Retinal pigment epithelial cell (primary cell): Measurements from ENCODE around the gene GTPBP3.

Experiments
- DNase-seq: peaks from one replicate; pipeline ENCODE4 v3.0.0-alpha.2; 2010; ENCODE audit warnings: low read depth
- H3K4me3 ChIP-seq: 2 replicates; pipeline ENCODE4 v1.5.1; 2011; ENCODE audit warnings: mild to moderate bottlenecking, low read length, control low read depth, moderate library complexity
- CTCF ChIP-seq: conservative IDR thresholded peaks from 2 replicates; pipeline ENCODE4 v1.5.1; 2011; ENCODE audit warnings: low read depth, low read length, control low read depth, inconsistent platforms

Gene GTPBP3

DNA sequence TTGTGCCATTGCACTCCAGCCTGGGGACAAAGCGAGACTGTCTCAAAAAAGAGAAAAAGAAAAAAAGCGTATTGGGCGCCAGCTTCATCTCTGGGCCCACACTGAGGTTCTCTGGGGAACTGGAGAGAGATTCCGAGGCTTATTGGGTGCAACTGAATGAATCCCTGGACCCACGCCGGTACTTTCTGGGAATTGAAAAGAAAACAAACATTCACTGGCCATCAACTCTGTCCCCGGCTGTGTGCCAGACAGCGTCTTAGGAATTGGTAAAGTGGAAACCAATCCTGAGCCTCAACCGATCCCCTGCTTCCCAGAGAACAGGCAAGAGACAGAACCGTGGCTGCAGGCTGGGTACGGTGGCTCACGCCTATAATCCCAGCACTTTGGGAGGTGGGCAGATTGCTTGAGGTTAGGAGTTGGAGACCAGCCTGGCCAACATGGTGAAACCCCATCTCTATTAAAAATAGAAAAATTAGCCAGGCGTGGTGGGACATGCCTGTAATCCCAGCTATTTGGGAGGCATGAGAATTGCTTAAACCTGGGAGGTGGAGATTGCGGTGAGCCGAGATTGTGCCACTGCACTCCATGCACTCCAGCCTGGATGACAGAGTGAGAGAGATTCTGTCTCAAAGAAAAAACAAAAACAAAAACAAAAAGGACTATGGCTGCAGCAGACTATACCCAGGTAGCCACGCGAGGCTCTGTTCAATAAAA is 11.3 kb upstream of the GTPBP3 start:
- no peak for TF ChIP-seq CTCF
- DNase-seq, result no peak
- H3K4me3 ChIP-seq, result no peak overlapping the region

GRCh38 chr19:17326595-17326966 is 10.8 kb upstream of the GTPBP3 start:
- no peak for TF ChIP-seq CTCF

GRCh38 chr19:17327068-17327653 is 10.2 kb upstream of the GTPBP3 start:
- H3K4me3 ChIP-seq, result no peak overlapping the region
- TF ChIP-seq CTCF, result no peak
- no peak for DNase-seq

More at GRCh38 chr19:17326595-17326966, 10.8 kb upstream of the GTPBP3 start:
- no peak for DNase-seq
- H3K4me3 ChIP-seq, result no peak overlapping the region

DNA sequence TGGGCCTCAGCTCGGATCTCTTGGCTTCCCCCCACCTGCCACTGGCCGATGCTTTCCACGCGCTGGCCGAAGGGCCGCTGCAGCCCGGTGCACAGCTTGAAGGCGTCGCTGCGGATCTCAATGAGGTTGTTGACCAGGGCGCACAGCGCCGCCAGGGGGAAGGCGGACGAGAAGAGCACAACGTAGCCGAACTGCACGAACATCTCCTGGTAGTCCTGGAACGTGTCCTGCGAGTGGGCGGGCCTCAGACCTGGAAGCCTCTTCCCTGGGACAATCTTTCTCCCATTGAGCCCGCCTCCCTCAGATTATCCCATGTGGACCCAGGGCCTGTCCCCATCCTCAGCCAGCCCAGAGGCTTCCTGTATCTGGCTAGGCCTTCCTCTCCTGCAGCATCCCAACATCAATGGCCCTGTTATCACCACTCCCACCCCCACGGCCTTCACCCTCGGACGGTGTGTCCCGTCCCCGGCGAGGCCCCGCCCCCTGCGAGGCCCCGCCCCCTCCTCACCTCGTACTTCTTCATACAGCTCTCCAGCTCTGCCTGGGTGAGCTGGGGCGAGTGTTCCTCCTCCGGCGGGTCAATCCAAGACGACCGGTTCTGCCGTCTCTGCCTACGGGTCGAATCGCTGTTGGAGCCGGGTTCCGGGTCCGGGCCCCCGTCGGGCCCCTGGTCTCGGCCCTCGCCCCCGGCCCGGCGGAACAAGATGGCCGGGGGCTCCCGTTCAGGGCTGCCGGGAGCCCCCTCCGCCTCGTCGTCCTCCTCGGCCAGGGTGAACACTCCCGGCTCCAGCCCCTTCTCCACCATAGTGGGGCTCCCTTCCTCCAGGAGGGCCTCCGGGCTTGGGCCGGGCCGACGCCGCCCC is 9.5 kb upstream of the GTPBP3 start:
- no peak for DNase-seq
- TF ChIP-seq CTCF, result peak; percentile 20
- H3K4me3 ChIP-seq, result peak overlapping the region; percentile 38

DNA sequence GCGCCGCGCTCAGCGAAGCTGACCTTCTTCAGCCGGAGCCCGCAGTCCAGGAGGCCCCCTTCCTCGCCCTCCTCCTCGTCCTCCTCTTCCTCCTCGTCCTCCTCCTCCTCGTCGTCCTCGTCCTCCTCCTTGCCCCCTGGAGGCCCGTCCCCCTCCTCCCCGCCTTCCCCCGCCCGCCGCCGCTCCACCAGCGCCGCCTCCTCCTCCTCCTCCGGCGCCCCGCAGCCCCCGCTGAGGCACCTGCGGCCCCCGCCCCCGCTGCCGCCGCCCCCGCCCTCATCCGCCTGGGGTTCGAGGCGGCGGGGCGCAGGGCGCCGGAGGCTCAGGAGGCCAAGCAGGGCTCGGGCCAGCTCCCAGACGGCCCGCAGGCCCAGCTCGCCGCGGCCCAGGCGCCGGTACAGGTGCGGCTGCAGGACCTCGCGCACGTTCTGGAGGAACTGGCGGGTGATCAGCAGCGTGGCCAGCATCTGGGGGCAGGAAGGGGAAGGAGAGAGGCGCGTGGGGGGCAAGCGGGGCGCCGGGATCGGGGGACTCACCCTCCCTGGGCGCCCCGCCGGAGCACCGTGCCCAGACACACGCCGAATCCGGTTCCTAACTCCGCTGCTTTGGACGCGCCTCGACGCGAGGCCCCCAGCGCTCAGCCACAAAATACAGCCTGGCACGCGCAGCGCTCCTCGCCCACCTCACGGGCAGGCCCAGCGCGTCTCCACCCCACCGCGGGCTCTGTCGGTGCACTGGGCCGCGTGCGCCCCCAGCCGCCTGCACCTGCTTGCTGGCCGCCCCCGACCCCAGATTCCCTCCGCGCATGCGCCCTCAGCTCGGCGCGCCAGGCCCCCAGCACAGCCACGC is 8.6 kb upstream of the GTPBP3 start:
- peak overlapping the region; percentile 38 for H3K4me3 ChIP-seq
- no peak for TF ChIP-seq CTCF
- no peak for DNase-seq

DNA sequence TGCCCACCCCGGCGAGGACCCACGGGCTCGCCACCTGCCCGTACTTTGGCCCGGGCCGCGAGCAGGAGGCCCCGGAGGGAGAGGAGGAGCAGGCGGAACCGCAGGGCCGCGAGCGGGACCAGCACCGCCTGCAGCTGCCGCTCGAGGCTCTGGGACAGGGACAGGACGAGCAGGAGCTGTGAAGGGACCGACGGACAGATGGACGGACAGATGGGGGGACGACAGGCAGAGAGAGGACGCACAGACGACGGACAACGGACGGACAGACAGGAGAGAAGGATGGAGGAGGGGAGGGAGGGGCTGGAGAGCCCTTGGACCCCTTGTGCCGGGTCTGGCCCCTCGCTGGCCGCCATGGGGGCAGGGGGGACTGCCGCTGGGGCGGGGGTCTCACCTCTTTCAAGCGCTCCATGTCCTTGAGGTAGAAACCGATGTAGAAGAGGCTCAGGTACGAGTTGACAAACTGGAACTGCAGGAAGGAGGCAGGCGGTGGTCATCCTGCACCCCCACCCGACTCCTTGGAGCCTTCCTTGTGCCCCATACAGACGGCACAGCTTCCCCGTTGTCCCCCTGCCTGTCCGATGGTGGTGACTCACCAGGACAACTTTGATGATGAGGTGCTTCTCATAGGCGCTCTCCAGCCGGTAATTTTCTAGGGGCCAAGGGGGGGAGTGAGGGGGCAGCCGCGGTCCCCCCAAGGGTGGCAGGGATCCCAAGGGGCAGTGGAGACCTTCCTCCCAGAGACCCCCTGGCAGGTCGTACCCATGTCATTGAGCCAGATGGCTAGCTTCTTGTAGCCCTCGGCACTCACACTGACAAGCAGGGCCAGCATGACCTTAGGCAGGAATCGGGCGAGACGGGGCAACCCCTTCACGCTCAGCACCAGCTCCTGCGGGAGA is 7.7 kb upstream of the GTPBP3 start:
- no peak for TF ChIP-seq CTCF
- DNase-seq, result no peak
- H3K4me3 ChIP-seq, result no peak overlapping the region
